ENCODE measurements around the gene MISP3. TPM values are rescaled to one million over a fixed set of nuclear protein-coding genes. Genes with fewer than 3 reads are reported as not detected.

MISP3 gene
- total RNA-seq, 1 experiment from 2014 or later, result 3.3 TPM

- DNase-seq (ENCODE audit: low spot score), result no peak
These were observed 47.3 kb downstream of the MISP3 start for GRCh38 chr19:14119644-14120496.

- DNase-seq (ENCODE audit: low spot score), result no peak
These were observed 47.9 kb downstream of the MISP3 start for GRCh38 chr19:14120497-14120780.

GRCh38 chr19:14122924-14123323 lies 50.3 kb downstream of the MISP3 start:
- no peak for DNase-seq (ENCODE audit: low spot score)

Other genes with a start within 250 kb of the MISP3 start
- not detected in 2 replicates for gene NANOS3, start 195.7 kb upstream of the MISP3 start, total RNA-seq (2014; rRNA removed; shearing (Covaris generic))
- gene BRME1, start 166.7 kb upstream of the MISP3 start, total RNA-seq (2014; rRNA removed; shearing (Covaris generic)), result 2.3 and 5.3 TPM in 2 replicates
- 13.5 and 14.9 TPM in 2 replicates for gene CC2D1A, start 166.6 kb upstream of the MISP3 start, total RNA-seq (2014; rRNA removed; shearing (Covaris generic))
- 2.9 and 4.9 TPM in 2 replicates for gene PODNL1, start 134.4 kb upstream of the MISP3 start, total RNA-seq (2014; rRNA removed; shearing (Covaris generic))
- 13.8 and 14.2 TPM in 2 replicates for gene DCAF15, start 120.3 kb upstream of the MISP3 start, total RNA-seq (2014; rRNA removed; shearing (Covaris generic))
- 1.1 and 2.0 TPM in 2 replicates for gene RFX1, start 66.5 kb upstream of the MISP3 start, total RNA-seq (2014; rRNA removed; shearing (Covaris generic))
- not detected in 2 replicates for gene RLN3, start 44.6 kb upstream of the MISP3 start, total RNA-seq (2014; rRNA removed; shearing (Covaris generic))
- 13.9 and 15.0 TPM in 2 replicates for gene IL27RA, start 41.0 kb upstream of the MISP3 start, total RNA-seq (2014; rRNA removed; shearing (Covaris generic))
- 1.4 and 2.0 TPM in 2 replicates for gene PALM3, start 10.7 kb upstream of the MISP3 start, total RNA-seq (2014; rRNA removed; shearing (Covaris generic))
- not detected in 2 replicates for gene C19orf67, start 13.0 kb downstream of the MISP3 start, total RNA-seq (2014; rRNA removed; shearing (Covaris generic))
- 20.0 and 21.8 TPM in 2 replicates for gene SAMD1, start 18.0 kb downstream of the MISP3 start, total RNA-seq (2014; rRNA removed; shearing (Covaris generic))
- 36.9 and 48.1 TPM in 2 replicates for gene PRKACA, start 45.0 kb downstream of the MISP3 start, total RNA-seq (2014; rRNA removed; shearing (Covaris generic))
- 77.7 and 77.8 TPM in 2 replicates for gene ASF1B, start 63.8 kb downstream of the MISP3 start, total RNA-seq (2014; rRNA removed; shearing (Covaris generic))
- 5.2 and 10.9 TPM in 2 replicates for gene ADGRL1, start 133.4 kb downstream of the MISP3 start, total RNA-seq (2014; rRNA removed; shearing (Covaris generic))